GM19328 (cell line): Measurements from ENCODE around the gene LRCH3.
"Not testable (repeated sequence)": the region's sequence is repeated elsewhere in the genome, so short reads cannot be mapped to it uniquely, and the experiment has no call there.

ENCODE experiments used
- ATAC-seq: cut with Tn5 transposase; IDR thresholded peaks from one replicate; pipeline ENCODE4 v1.9.1; 2021; ENCODE audit warnings: mild to moderate bottlenecking, moderate library complexity; ENCODE audit not compliant: unreplicated experiment

The LRCH3 gene

DNA sequence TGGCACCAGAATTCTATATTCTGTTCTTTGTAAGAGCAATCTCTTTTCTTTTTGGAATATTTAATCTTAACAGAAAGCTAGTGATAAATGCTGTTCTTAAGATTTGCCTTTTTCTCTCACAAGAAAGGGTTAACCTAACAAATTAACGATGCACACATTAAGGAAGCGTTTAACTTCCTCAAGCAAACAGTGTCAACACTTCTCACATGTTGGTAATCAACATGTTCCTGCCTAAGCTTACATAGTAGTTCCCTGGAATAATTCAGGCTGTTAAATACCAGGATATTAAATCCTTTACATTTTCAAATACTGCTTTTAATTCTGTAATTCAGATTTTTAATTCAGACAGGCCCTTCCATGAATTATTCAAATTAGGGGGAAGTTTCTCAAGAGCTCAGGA, 91.5 kb downstream of the LRCH3 start:
- ATAC-seq = no peak

- no peak for ATAC-seq
Observed at GRCh38 chr3:197883541-197883940, 92.5 kb downstream of the LRCH3 start.

DNA sequence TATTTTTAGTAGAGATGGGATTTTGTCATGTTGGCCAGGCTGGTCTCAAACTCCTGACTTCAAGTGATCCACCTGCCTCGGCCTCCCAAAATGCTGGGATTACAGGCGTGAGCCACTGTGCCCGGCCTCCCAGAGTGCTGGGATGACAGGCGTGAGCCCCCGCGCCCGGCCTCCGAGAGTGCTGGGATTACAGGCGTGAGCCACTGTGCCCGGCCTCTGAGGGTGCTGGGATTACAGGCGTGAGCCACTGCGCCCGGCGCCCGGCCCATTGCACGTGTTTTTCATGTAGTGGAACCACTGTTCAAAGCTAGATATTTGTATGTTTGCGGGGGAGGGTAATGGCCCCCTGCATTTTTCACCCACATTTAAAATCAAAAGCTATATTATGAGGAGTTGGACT, 93.3 kb downstream of the LRCH3 start:
- not testable (repeated sequence) for ATAC-seq

GRCh38 chr3:197886052-197886451, 95.0 kb downstream of the LRCH3 start:
- not testable (repeated sequence) for ATAC-seq

- not testable (repeated sequence) for ATAC-seq
Observed at GRCh38 chr3:197887430-197888053, 96.5 kb downstream of the LRCH3 start.

- no peak for ATAC-seq
Observed at GRCh38 chr3:197888511-197888910, 97.5 kb downstream of the LRCH3 start.

- no peak for ATAC-seq
Observed at GRCh38 chr3:197889204-197889930, 98.3 kb downstream of the LRCH3 start.

DNA sequence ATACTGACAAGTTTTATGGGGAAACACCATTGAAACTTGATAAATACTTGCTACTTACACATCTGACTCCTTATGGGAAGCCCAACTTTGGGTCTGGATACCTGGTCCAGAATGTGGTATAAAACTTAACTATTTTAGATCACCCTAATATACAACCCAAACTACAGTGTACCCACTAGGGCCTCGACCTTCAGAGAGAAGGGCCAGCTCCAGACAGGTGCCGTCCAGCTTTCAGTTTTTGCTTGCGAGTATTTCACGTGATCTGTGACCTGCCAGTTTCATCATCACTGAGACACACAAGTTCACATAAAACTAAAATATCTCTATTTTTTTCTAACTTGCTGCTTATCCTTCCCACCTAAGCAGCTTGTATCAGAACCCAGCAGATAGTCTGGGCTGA, 99.6 kb downstream of the LRCH3 start:
- ATAC-seq = no peak

GRCh38 chr3:197892162-197892561, 101.1 kb downstream of the LRCH3 start:
- ATAC-seq = no peak

- ATAC-seq = no peak
Observed at GRCh38 chr3:197896421-197896820, 105.4 kb downstream of the LRCH3 start.

DNA sequence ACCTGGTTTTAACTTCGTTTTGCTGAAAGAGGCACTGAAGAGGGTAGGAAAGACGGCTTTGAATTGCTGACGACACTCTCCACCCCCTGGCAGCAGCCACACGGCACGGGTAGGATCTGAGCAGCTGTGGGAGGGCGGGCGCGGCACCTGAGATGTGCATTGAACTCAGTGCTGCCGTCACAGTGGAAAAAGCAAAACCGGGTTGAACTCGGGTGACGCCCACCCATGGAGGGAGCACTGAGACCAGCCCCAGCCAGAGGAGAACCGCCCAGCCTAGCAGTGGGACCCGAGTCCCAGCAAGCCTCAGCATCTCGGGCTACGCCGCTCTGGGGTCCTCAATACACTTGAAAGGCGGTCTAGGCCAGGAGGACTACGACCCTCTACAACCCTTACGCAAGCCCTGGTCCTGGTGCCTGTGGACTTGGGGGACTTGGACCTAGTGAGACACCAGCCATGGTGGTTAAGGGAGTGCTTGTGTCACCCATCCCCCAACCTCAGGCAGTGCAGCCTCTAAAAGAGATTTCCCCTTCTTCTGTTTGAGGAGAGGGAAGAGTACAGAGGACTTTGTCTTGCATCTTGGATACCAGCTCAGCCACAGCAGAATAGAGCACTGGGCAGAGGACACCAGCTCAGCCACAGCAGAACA, 108.9 kb downstream of the LRCH3 start:
- no peak for ATAC-seq

GRCh38 chr3:197901626-197902025, 110.6 kb downstream of the LRCH3 start:
- no peak for ATAC-seq

DNA sequence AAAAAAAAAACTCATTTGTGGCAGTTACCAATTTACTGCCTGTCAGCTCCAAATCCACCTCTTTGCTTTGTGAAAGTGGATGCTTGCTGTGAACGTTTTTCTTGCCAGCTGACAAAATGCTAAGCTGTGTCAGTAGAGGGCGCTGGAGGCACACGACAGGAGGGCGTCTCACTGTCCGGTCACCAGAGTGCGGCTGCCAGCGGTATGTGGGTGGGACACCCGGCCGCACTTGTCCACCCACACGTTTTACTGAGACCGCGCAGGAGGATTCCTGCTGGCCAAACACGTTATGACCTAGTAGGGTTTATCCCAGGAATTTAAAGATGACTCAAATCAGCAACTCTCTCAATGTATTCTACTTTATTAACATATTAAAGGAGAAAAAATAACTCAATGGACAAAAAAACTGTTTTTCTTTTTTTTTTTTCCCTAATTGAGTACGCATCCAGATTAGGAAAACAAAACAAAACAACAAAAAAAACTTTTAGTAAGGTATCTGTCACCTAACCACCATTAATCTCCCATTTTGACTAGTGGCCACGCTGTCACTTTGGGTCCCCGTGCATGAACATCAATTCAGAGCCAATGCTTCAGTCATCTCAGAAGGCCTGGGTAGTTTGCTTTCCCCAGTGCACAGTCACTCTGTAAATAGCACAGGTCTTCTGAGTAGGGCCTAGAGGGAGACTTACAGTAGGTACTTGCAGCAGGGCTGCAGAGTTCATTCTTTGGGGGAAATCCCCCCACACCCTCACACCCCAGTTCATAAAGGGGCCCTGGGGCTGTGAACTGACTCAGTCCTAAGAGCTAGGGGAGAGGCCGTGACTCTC, 115.2 kb downstream of the LRCH3 start:
- ATAC-seq = peak; percentile 70

GRCh38 chr3:197906850-197907187, 115.8 kb downstream of the LRCH3 start:
- no peak for ATAC-seq

DNA sequence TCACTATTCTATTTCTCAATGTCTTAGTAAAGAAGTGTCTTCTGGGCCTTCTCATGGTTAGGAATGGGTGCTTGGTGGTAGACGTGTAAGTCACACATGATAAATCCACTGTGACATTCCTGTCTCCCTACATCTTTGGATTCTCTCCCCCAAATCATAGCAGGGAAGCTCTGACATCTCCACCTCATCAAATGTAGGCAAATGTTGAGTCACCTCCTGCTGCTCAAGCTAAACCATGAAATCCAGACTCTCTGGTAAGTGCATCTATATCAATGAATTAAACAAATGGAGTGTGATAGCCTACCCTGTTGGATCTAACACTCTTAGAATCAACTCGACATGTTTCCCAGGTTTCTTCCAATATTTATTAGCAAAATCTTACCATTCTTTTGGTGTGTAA, 116.1 kb downstream of the LRCH3 start:
- no peak for ATAC-seq

GRCh38 chr3:197908550-197908949, 117.5 kb downstream of the LRCH3 start:
- not testable (repeated sequence) for ATAC-seq

GRCh38 chr3:197908957-197909701, 118.1 kb downstream of the LRCH3 start:
- ATAC-seq = no peak

GRCh38 chr3:197912741-197913476, 121.9 kb downstream of the LRCH3 start:
- no peak for ATAC-seq

- no peak for ATAC-seq
Observed at GRCh38 chr3:197913641-197914380, 122.8 kb downstream of the LRCH3 start.
